DOHH2 (cell line): ENCODE results near the gene ATP2B2.

Experiments
- H3F3A ChIP-seq: fragments of 200-600 bp; sonication (generic), shearing (Covaris generic); 2 replicates; pipeline ENCODE4 v1.6.0; 2016; ENCODE audit warnings: antibody characterized with exemption, mild to moderate bottlenecking; ENCODE audit not compliant: control insufficient read depth, insufficient read depth
- H3K27ac ChIP-seq: fragments of 200-600 bp; sonication (generic); 2 replicates; pipeline ENCODE4 v1.5.1; 2014; ENCODE audit warnings: low read depth, mild to moderate bottlenecking, low read length, moderate library complexity
- H3K27me3 ChIP-seq: fragments of 200-600 bp; sonication (generic); 2 replicates; pipeline ENCODE4 v1.6.1; 2014; ENCODE audit warnings: mild to moderate bottlenecking, low read length, mixed read lengths; ENCODE audit not compliant: control insufficient read depth
- H3K36me3 ChIP-seq: fragments of 200-600 bp; sonication (generic); 2 replicates; pipeline ENCODE4 v1.6.1; 2014; ENCODE audit warnings: mild to moderate bottlenecking, low read length, moderate library complexity, mixed read lengths; ENCODE audit not compliant: control insufficient read depth
- H3K4me1 ChIP-seq: fragments of 200-600 bp; sonication (generic); 2 replicates; pipeline ENCODE4 v1.6.1; 2014; ENCODE audit warnings: mild to moderate bottlenecking, low read length, mixed read lengths; ENCODE audit not compliant: control insufficient read depth
- H3K4me2 ChIP-seq: fragments of 200-600 bp; sonication (generic); 2 replicates; pipeline ENCODE4 v1.6.0; 2014; ENCODE audit warnings: mild to moderate bottlenecking, low read length, moderate library complexity
- H3K4me3 ChIP-seq: fragments of 200-600 bp; sonication (generic); 2 replicates; pipeline ENCODE4 v1.5.1; 2014; ENCODE audit warnings: mild to moderate bottlenecking, low read length, mixed read lengths
- H3K79me2 ChIP-seq: fragments of 200-600 bp; sonication (generic); 2 replicates; pipeline ENCODE4 v1.6.1; 2014; ENCODE audit warnings: mild to moderate bottlenecking, low read length, mixed read lengths; ENCODE audit not compliant: control insufficient read depth
- H3K9me2 ChIP-seq: fragments of 200-600 bp; sonication (generic); replicated peaks from 2 replicates; pipeline ENCODE4 v1.6.1; 2014; ENCODE audit warnings: mild to moderate bottlenecking, low read length, mixed read lengths; ENCODE audit not compliant: control insufficient read depth
- H3K9me3 ChIP-seq: fragments of 200-600 bp; sonication (generic); 2 replicates; pipeline ENCODE4 v1.6.1; 2014; ENCODE audit warnings: antibody characterized with exemption, low read length, mixed read lengths; ENCODE audit not compliant: control insufficient read depth, insufficient read depth
- H4K20me1 ChIP-seq: fragments of 200-600 bp; sonication (generic); 2 replicates; pipeline ENCODE4 v1.6.0; 2014; ENCODE audit warnings: low read depth, mild to moderate bottlenecking, antibody characterized with exemption, low read length, moderate library complexity; ENCODE audit not compliant: control insufficient read depth, insufficient read depth
- EZH2phosphoT487 ChIP-seq: fragments of 200-600 bp; sonication (generic); IDR thresholded peaks from 2 replicates; pipeline ENCODE4 v1.6.1; 2017; ENCODE audit warnings: borderline replicate concordance, mild to moderate bottlenecking, antibody characterized with exemption, low read length, moderate library complexity, mixed read lengths
- TF ChIP-seq, protein P1 (sequence below): fragments of 200-600 bp; sonication (generic); IDR thresholded peaks from one replicate; pipeline ENCODE4 v1.5.1; 2014; ENCODE audit warnings: antibody characterized with exemption, mild to moderate bottlenecking, low read depth, low read length; ENCODE audit not compliant: poor library complexity, severe bottlenecking

ATP2B2 gene

GRCh38 chr3:10353160-10353559, 152.2 kb downstream of the ATP2B2 start:
- Histone ChIP-seq H4K20me1 (no peaks in the 10 kb centered on the region), H3K4me2 (no peak overlapping the region), H3K9me3 (no peaks in the 10 kb centered on the region), H3K27ac (no peak overlapping the region), H3K27me3 (peaks cover 12% of the 10 kb centered on the region), H3K9me2 (no peaks in the 10 kb centered on the region), H3K4me1 (peaks cover 21% of the 10 kb centered on the region), H3K4me3 (no peak overlapping the region), H3F3A (no peaks in the 10 kb centered on the region; the same call in 1 of the 2 replicates), H3K79me2 (no peaks in the 10 kb centered on the region), H3K36me3 (no peaks in the 10 kb centered on the region)
- no peak for TF ChIP-seq EZH2phosphoT487
- TF ChIP-seq, protein P1, sequence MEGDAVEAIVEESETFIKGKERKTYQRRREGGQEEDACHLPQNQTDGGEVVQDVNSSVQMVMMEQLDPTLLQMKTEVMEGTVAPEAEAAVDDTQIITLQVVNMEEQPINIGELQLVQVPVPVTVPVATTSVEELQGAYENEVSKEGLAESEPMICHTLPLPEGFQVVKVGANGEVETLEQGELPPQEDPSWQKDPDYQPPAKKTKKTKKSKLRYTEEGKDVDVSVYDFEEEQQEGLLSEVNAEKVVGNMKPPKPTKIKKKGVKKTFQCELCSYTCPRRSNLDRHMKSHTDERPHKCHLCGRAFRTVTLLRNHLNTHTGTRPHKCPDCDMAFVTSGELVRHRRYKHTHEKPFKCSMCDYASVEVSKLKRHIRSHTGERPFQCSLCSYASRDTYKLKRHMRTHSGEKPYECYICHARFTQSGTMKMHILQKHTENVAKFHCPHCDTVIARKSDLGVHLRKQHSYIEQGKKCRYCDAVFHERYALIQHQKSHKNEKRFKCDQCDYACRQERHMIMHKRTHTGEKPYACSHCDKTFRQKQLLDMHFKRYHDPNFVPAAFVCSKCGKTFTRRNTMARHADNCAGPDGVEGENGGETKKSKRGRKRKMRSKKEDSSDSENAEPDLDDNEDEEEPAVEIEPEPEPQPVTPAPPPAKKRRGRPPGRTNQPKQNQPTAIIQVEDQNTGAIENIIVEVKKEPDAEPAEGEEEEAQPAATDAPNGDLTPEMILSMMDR = no peak

- Histone ChIP-seq H3K9me3 (no peaks in the 10 kb centered on the region), H3K4me3 (no peak overlapping the region), H3K27me3 (peaks cover 12% of the 10 kb centered on the region), H3K4me2 (no peak overlapping the region), H3K36me3 (no peaks in the 10 kb centered on the region), H4K20me1 (no peaks in the 10 kb centered on the region), H3F3A (no peaks in the 10 kb centered on the region; the same call in 1 of the 2 replicates), H3K4me1 (peaks cover 12% of the 10 kb centered on the region), H3K27ac (no peak overlapping the region), H3K79me2 (no peaks in the 10 kb centered on the region), H3K9me2 (no peaks in the 10 kb centered on the region)
- TF ChIP-seq, protein P1 = no peak
- no peak for TF ChIP-seq EZH2phosphoT487
These were observed 153.1 kb downstream of the ATP2B2 start for GRCh38 chr3:10352146-10352911.

DNA sequence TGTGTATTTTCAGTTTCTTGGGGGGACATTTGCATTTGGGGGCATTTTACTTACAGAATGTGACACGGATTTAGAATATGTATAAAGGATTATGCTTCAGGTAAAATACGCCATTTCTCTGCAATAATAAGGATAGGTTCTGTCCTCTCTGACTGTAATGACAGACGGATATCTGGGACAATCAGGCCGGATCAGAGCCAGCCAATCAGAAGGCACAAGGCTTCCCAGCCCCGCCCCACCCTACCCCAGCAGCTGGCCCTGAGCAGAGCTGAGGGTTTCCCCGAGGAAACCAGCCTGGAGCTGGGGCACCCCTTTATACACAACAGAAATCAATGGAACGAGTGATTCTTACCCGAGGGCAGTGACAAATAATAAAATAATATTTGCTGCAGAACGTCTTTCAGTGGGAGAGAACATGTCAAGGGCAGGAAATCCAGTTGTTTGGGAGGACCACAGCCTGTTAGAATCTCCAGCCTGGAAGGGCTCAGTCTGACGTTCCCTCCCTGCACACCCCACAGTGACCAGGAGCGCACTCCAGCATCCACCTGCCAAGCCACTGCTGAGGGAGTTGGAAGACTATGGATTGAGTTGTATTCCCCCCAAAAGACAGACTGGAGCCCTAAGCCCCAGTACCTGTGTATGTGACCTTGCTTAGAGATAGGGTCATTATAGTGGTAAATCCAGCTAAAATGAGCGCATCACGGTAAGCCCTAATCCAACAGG, 154.2 kb downstream of the ATP2B2 start:
- no peaks in the 10 kb centered on the region for H3K9me3 ChIP-seq
- H3K27me3 ChIP-seq = peaks cover 12% of the 10 kb centered on the region
- no peak for TF ChIP-seq EZH2phosphoT487
- TF ChIP-seq, protein P1 = no peak
- no peak overlapping the region for H3K4me2 ChIP-seq
- no peaks in the 10 kb centered on the region for H3K36me3 ChIP-seq
- H3K27ac ChIP-seq = no peak overlapping the region
- H3K4me1 ChIP-seq = peaks cover 10% of the 10 kb centered on the region
- H3K4me3 ChIP-seq = no peak overlapping the region
- H3K9me2 ChIP-seq = no peaks in the 10 kb centered on the region
- no peaks in the 10 kb centered on the region for H4K20me1 ChIP-seq
- H3F3A ChIP-seq = no peaks in the 10 kb centered on the region
- H3K79me2 ChIP-seq = no peaks in the 10 kb centered on the region
